K562 (cell line): Measurements from ENCODE around the gene CCND3. TPM values are rescaled to one million over a fixed set of nuclear protein-coding genes. Genes with fewer than 3 reads are reported as not detected.

Source experiments
- ARNT ChIP-seq, 2 experiments: fragments of 450-650 bp; IDR thresholded peaks; 2 replicates each; pipeline ENCODE4 v1.6.1; 2016; ENCODE audit warnings: mild to moderate bottlenecking in 1 of 2
- EHMT2 ChIP-seq: fragments of 450-650 bp; IDR thresholded peaks from 2 replicates; pipeline ENCODE4 v1.6.1; 2018; ENCODE audit warnings: antibody characterized with exemption
- FOXJ2 ChIP-seq: fragments of 200-800 bp; sonication (Bioruptor generic); IDR thresholded peaks from 2 replicates; pipeline ENCODE4 v1.6.1; 2016; ENCODE audit warnings: missing genetic modification characterization, missing compliant biosample characterization
- GATA2 ChIP-seq: sonication (generic); formaldehyde crosslinking; IDR thresholded peaks from 2 replicates; pipeline ENCODE4 v1.4.0; 2020; ENCODE audit warnings: mild to moderate bottlenecking, missing genetic modification reagents
- MXI1 ChIP-seq: IDR thresholded peaks from 2 replicates; pipeline ENCODE4 v1.6.1; 2011; ENCODE audit warnings: low read depth, mild to moderate bottlenecking, improper control_type of control experiment, low read length
- PURB ChIP-seq: sonication (generic); formaldehyde crosslinking; IDR thresholded peaks from 2 replicates; pipeline ENCODE4 v1.9.0; 2021; ENCODE audit warnings: low read depth, mild to moderate bottlenecking, missing genetic modification reagents
- RAD51 ChIP-seq: fragments of 450-650 bp; IDR thresholded peaks from 2 replicates; pipeline ENCODE4 v1.7.1; 2016; ENCODE audit warnings: low read depth, mild to moderate bottlenecking, borderline replicate concordance
- RBM22 ChIP-seq: fragments of 200-400 bp; formaldehyde crosslinking; IDR thresholded peaks from 2 replicates; pipeline ENCODE4 v1.6.1; 2018; ENCODE audit warnings: low read length, low read depth; ENCODE audit not compliant: poor library complexity, severe bottlenecking
- SMAD4 ChIP-seq: fragments of 250-450 bp; sonication (Bioruptor Pico); conservative IDR thresholded peaks from 2 replicates; pipeline ENCODE4 v1.8.0; 2021; ENCODE audit warnings: inconsistent platforms, mild to moderate bottlenecking, moderate library complexity
- STAT5B ChIP-seq: fragments of 250-450 bp; sonication (Bioruptor Pico); IDR thresholded peaks from 2 replicates; pipeline ENCODE4 v1.8.0; 2021; ENCODE audit warnings: mild to moderate bottlenecking, inconsistent platforms
- THRAP3 ChIP-seq: fragments of 450-650 bp; IDR thresholded peaks from 2 replicates; pipeline ENCODE4 v1.6.1; 2016; ENCODE audit warnings: mild to moderate bottlenecking, inconsistent platforms, borderline replicate concordance
- ZNF24 ChIP-seq: fragments of 450-650 bp; IDR thresholded peaks from 2 replicates; pipeline ENCODE4 v1.6.1; 2016
- ZNF583 ChIP-seq: fragments of 250-450 bp; sonication (Bioruptor Pico); IDR thresholded peaks from 2 replicates; pipeline ENCODE4 v1.4.0; 2020
- ZNF699 ChIP-seq: fragments of 250-450 bp; sonication (Bioruptor Pico); IDR thresholded peaks from 2 replicates; pipeline ENCODE4 v1.8.0; 2021; ENCODE audit warnings: mild to moderate bottlenecking, moderate library complexity; ENCODE audit not compliant: insufficient replicate concordance
- polyA plus RNA-seq, 8 experiments: library from polyadenylated mRNA; depleted of rRNA in 4 of 8; stranded (reverse) in 5 of 8; unstranded in 3 of 8; fragments of >200 nt; fragmentation: Nextera tagmentation in 2 of 8; fragmentation: Illumina TruSeq in 1 of 8; extraction: Ambion mirVana in 2 of 8; extraction: Trizol in 1 of 8; gene quantifications; 2 replicates each; pipeline versions ENCODE4 v1.2.1 to v1.2.3, GENCODE V29; 2011 to 2014; ENCODE audit warnings: inconsistent platforms in 1 of 8, missing spikeins in 1 of 8
- total RNA-seq, 7 experiments: library from RNA; depleted of rRNA in 6 of 7; stranded (reverse); fragments of >200 nt in 6 of 7; fragmentation: Illumina TruSeq in 2 of 7; extraction: Trizol in 2 of 7; gene quantifications; 2 replicates each; pipeline versions ENCODE4 v1.2.1 to v1.2.3, GENCODE V29; 2011 to 2021; ENCODE audit warnings: low replicate concordance in 1 of 7
- TF ChIP-seq, protein P1 (sequence below): sonication (generic); formaldehyde crosslinking; IDR thresholded peaks from 2 replicates; pipeline ENCODE4 v1.8.1; 2023; ENCODE audit warnings: missing genetic modification reagents, mild to moderate bottlenecking, borderline replicate concordance
- TF ChIP-seq, protein P2 (sequence below): fragments of 250-450 bp; sonication (Bioruptor Pico); IDR thresholded peaks from 2 replicates; pipeline ENCODE4 v1.4.0; 2020
- TF ChIP-seq, protein P3 (sequence below): sonication (generic); IDR thresholded peaks from 2 replicates; pipeline ENCODE4 v1.6.1; 2016
- TF ChIP-seq, protein P4 (sequence below): IDR thresholded peaks from 2 replicates; pipeline ENCODE4 v1.6.1; 2014; ENCODE audit warnings: antibody characterized with exemption
- TF ChIP-seq, protein P5 (sequence below): sonication (generic); formaldehyde crosslinking; IDR thresholded peaks from 2 replicates; pipeline ENCODE4 v1.8.1; 2023; ENCODE audit warnings: mild to moderate bottlenecking, missing genetic modification reagents, moderate library complexity

CCND3 gene
- total and polyA plus RNA-seq, 9 of the 15 experiments (the other 6 are each of a cell fraction or from before 2014, with no cell fraction given) = 21.5 to 204 (median 97.4) TPM

DNA sequence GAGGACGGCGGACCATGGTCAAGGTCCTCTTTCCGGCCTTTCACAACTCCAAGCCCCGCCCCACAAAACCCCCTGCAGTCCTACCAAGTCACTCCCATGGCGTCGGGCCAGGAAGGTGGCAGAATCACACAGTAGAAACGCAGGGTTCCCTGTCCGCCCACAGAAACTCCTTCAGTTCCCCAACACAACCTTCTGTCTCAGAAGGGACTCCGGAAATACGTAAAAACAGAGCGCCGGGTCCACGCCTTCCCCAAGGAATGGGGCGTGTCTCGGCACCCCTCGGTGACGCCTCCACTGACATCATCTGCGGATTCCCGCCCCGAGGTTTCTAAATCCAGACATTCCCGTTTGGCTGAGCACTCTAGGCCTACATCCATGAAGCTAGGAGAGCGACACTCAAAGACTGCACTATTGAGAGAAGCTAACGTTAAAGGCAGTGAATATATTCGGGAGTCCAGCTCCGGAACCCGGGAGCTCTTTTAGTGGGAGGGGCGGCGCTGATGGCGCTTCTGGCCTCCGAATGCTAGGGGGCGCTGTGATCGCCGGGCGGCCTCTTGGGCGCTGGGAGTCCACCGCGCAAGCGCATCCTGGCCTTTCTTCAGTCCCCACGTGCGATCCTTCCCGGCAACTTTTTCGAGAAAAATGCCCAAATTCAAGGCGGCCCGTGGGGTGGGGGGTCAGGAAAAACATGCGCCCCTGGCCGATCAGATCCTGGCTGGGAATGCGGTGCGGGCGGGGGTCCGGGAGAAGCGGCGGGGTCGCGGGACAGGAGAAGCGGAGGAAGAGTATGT is 20.5 kb downstream of the CCND3 start, which contains the start of the genes BYSL and MED20 (continued):
- TF ChIP-seq FOXJ2 (tag) (0 out of 2 replicates have a peak, but pooled peaks have one; percentile 45), ZNF699 (CRISPR knock-in tag) (no peak), EHMT2 (no peak), GATA2 (CRISPR knock-in tag) (0 out of 2 replicates have a peak, but pooled peaks have one; percentile 9), SMAD4 (CRISPR knock-in tag) (peak; percentile 73; the same call in 1 of the 2 replicates), ZNF24 (no peak), PURB (CRISPR knock-in tag) (no peak), ARNT (IDR thresholded peaks at IDR 0.05) (no peak; a peak in 1 of 4 replicates), RBM22 (peak; percentile 78), MXI1 (peak; percentile 83), RAD51 (no peak), THRAP3 (no peak), STAT5B (no peak), ZNF583 (CRISPR knock-in tag) (no peak)
- TF ChIP-seq, protein P1, sequence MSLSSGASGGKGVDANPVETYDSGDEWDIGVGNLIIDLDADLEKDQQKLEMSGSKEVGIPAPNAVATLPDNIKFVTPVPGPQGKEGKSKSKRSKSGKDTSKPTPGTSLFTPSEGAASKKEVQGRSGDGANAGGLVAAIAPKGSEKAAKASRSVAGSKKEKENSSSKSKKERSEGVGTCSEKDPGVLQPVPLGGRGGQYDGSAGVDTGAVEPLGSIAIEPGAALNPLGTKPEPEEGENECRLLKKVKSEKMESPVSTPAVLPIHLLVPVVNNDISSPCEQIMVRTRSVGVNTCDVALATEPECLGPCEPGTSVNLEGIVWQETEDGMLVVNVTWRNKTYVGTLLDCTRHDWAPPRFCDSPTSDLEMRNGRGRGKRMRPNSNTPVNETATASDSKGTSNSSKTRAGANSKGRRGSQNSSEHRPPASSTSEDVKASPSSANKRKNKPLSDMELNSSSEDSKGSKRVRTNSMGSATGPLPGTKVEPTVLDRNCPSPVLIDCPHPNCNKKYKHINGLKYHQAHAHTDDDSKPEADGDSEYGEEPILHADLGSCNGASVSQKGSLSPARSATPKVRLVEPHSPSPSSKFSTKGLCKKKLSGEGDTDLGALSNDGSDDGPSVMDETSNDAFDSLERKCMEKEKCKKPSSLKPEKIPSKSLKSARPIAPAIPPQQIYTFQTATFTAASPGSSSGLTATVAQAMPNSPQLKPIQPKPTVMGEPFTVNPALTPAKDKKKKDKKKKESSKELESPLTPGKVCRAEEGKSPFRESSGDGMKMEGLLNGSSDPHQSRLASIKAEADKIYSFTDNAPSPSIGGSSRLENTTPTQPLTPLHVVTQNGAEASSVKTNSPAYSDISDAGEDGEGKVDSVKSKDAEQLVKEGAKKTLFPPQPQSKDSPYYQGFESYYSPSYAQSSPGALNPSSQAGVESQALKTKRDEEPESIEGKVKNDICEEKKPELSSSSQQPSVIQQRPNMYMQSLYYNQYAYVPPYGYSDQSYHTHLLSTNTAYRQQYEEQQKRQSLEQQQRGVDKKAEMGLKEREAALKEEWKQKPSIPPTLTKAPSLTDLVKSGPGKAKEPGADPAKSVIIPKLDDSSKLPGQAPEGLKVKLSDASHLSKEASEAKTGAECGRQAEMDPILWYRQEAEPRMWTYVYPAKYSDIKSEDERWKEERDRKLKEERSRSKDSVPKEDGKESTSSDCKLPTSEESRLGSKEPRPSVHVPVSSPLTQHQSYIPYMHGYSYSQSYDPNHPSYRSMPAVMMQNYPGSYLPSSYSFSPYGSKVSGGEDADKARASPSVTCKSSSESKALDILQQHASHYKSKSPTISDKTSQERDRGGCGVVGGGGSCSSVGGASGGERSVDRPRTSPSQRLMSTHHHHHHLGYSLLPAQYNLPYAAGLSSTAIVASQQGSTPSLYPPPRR = no peak
- TF ChIP-seq, protein P2, sequence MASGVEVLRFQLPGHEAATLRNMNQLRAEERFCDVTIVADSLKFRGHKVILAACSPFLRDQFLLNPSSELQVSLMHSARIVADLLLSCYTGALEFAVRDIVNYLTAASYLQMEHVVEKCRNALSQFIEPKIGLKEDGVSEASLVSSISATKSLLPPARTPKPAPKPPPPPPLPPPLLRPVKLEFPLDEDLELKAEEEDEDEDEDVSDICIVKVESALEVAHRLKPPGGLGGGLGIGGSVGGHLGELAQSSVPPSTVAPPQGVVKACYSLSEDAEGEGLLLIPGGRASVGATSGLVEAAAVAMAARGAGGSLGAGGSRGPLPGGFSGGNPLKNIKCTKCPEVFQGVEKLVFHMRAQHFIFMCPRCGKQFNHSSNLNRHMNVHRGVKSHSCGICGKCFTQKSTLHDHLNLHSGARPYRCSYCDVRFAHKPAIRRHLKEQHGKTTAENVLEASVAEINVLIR = peak; percentile 99
- TF ChIP-seq, protein P3, sequence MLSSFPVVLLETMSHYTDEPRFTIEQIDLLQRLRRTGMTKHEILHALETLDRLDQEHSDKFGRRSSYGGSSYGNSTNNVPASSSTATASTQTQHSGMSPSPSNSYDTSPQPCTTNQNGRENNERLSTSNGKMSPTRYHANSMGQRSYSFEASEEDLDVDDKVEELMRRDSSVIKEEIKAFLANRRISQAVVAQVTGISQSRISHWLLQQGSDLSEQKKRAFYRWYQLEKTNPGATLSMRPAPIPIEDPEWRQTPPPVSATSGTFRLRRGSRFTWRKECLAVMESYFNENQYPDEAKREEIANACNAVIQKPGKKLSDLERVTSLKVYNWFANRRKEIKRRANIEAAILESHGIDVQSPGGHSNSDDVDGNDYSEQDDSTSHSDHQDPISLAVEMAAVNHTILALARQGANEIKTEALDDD = no peak
- TF ChIP-seq, protein P4, sequence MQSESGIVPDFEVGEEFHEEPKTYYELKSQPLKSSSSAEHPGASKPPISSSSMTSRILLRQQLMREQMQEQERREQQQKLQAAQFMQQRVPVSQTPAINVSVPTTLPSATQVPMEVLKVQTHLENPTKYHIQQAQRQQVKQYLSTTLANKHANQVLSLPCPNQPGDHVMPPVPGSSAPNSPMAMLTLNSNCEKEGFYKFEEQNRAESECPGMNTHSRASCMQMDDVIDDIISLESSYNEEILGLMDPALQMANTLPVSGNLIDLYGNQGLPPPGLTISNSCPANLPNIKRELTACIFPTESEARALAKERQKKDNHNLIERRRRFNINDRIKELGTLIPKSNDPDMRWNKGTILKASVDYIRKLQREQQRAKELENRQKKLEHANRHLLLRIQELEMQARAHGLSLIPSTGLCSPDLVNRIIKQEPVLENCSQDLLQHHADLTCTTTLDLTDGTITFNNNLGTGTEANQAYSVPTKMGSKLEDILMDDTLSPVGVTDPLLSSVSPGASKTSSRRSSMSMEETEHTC = peak; percentile 6; the same call in 1 of the 2 replicates
- TF ChIP-seq, protein P5, sequence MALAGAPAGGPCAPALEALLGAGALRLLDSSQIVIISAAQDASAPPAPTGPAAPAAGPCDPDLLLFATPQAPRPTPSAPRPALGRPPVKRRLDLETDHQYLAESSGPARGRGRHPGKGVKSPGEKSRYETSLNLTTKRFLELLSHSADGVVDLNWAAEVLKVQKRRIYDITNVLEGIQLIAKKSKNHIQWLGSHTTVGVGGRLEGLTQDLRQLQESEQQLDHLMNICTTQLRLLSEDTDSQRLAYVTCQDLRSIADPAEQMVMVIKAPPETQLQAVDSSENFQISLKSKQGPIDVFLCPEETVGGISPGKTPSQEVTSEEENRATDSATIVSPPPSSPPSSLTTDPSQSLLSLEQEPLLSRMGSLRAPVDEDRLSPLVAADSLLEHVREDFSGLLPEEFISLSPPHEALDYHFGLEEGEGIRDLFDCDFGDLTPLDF (CRISPR knock-in tag) = peak; percentile 88
